ENCODE measurements around the gene HOXB6.

The HOXB6 gene

DNA sequence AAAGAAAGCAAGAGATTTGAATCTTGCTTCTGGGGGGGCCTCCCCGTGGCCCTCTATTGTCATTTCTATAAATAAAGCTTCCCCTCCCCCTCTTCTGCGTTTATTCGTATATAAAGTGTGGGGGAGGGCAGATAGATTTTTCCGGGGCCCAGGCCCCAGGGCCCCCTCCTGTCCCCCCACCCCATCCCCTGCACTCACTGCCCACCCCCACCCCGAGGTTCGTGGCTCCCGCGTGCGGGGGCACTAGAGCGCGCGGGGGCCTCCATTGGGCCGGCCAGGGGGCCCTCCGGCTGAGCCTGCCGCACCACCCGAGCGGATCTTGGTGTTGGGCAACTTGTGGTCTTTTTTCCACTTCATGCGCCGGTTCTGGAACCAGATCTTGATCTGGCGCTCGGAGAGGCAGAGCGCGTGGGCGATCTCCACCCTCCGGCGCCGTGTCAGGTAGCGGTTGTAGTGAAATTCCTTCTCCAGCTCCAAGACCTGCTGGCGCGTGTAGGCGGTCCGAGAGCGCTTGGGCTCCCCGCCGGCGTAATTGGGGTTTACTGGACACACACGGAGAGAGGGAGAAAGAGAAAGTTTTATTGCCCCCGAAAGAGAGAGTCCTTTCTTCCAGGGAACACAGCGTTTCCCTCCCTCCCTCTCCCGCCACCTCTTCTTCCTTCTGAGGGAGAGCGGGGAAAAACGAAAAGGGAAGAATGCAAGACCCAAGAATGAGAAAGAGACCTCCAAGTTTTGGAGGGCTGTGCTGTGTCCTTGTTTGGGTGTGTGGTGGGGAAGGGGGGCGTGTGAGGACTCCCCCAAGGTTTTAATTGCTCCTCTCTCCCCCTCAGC lies 28.1 kb downstream of the HOXB6 start:
- H3K4me1 ChIP-seq (ENCODE audit: insufficient read depth, low read length): no peaks in the 10 kb centered on the region
- no peak overlapping the region for H3K4me3 ChIP-seq (ENCODE audit: low read length)
- no peak overlapping the region for H2AFZ ChIP-seq (ENCODE audit: low read depth, low read length)
- peaks cover 92% of the 10 kb centered on the region for H3K27me3 ChIP-seq (ENCODE audit: insufficient read depth, low read length)
- no peaks in the 10 kb centered on the region for H3K36me3 ChIP-seq (ENCODE audit: insufficient read depth, low read length)
- no peaks in the 10 kb centered on the region for H3K9me3 ChIP-seq (ENCODE audit: low read length)

GRCh38 chr17:48575673-48576478 lies 28.9 kb downstream of the HOXB6 start:
- no peak overlapping the region for H3K4me3 ChIP-seq (ENCODE audit: low read length)
- H3K9me3 ChIP-seq (ENCODE audit: low read length): no peaks in the 10 kb centered on the region
- H3K27me3 ChIP-seq (ENCODE audit: insufficient read depth, low read length): peaks cover 92% of the 10 kb centered on the region

DNA sequence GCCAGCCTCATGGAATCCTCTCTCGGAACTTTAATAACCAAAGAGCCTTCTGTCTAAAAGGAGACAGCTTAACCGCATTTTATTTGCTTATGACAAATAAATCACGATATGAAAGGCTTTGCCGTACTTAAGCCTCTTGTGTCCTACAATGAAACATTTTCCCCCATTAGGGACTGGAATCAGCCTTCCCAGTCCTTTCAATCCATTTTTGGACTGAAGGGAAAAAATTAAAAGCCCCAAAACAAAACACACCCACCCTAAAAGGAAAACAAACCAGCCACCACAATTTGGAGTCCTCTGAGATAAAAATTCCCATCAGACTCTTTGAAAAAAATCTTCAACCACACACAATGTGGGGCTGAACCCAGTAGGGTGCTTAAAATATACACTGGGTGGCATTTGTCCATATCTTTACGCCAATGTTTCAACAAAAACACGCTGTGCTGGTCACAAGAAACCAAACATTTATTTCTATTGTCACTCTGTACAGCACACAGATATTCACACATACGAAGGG lies 29.7 kb downstream of the HOXB6 start:
- no peaks in the 10 kb centered on the region for H3K36me3 ChIP-seq (ENCODE audit: insufficient read depth, low read length)
- no peaks in the 10 kb centered on the region for H3K4me1 ChIP-seq (ENCODE audit: insufficient read depth, low read length)
- no peaks in the 10 kb centered on the region for H3K9me3 ChIP-seq (ENCODE audit: low read length)
- H3K4me3 ChIP-seq (ENCODE audit: low read length): no peak overlapping the region
- no peak overlapping the region for H2AFZ ChIP-seq (ENCODE audit: low read depth, low read length)
- peaks cover 92% of the 10 kb centered on the region for H3K27me3 ChIP-seq (ENCODE audit: insufficient read depth, low read length)

More at GRCh38 chr17:48575673-48576478, 28.9 kb downstream of the HOXB6 start:
- Histone ChIP-seq H3K36me3 (ENCODE audit: insufficient read depth, low read length) (no peaks in the 10 kb centered on the region), H3K4me1 (ENCODE audit: insufficient read depth, low read length) (no peaks in the 10 kb centered on the region), H2AFZ (ENCODE audit: low read depth, low read length) (no peak overlapping the region)

GRCh38 chr17:48574505-48575065 lies 30.2 kb downstream of the HOXB6 start:
- Histone ChIP-seq H3K9me3 (ENCODE audit: low read length) (no peaks in the 10 kb centered on the region), H3K27me3 (ENCODE audit: insufficient read depth, low read length) (peaks cover 92% of the 10 kb centered on the region)

GRCh38 chr17:48571826-48572417 lies 32.9 kb downstream of the HOXB6 start:
- Histone ChIP-seq H3K9me3 (ENCODE audit: low read length) (no peaks in the 10 kb centered on the region), H3K36me3 (ENCODE audit: insufficient read depth, low read length) (no peaks in the 10 kb centered on the region), H3K27me3 (ENCODE audit: insufficient read depth, low read length) (peaks cover 98% of the 10 kb centered on the region), H3K4me1 (ENCODE audit: insufficient read depth, low read length) (no peaks in the 10 kb centered on the region), H3K4me3 (ENCODE audit: low read length) (no peak overlapping the region), H2AFZ (ENCODE audit: low read depth, low read length) (no peak overlapping the region)

More at GRCh38 chr17:48574505-48575065, 30.2 kb downstream of the HOXB6 start:
- H2AFZ ChIP-seq (ENCODE audit: low read depth, low read length): no peak overlapping the region
- no peak overlapping the region for H3K4me3 ChIP-seq (ENCODE audit: low read length)
- H3K4me1 ChIP-seq (ENCODE audit: insufficient read depth, low read length): no peaks in the 10 kb centered on the region
- H3K36me3 ChIP-seq (ENCODE audit: insufficient read depth, low read length): no peaks in the 10 kb centered on the region

DNA sequence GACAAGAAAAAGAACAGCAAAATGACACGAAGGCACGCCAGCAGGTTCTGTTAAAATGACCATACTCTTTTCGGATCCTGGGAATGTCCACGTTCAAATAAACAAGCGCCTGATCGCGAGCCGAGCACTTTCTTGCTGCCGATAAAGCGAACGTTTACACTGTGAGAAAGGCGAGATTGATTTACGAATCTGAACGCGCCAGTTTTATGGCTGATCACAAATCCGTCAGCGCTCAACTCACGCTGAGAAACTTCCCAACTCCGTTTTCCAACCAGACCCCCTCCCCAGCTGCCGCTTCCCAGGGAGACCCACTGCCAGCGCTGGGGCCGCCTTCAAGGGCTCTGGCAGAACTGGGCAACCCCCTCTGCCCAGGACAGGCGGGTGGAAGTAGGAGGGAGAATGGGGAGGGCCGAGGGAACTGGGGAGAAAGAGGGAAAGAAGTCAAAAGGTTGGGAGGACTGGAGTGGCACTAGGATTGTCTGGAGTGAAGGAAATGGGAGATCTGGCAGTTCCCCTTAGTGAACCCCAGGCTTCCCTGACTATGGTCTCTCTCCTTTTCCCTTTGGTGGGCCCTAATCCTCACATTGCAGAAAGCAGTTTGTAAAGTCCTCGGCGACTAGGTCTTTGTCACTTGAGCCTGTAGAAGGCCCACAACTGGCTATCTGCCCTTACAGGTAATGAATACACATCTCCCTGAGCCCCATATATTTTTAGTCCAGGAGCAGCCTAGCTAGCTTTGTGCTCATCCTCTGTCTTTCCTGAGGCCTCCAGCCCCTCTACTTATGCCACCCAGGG lies 33.6 kb downstream of the HOXB6 start:
- no peak overlapping the region for H2AFZ ChIP-seq (ENCODE audit: low read depth, low read length)
- H3K4me3 ChIP-seq (ENCODE audit: low read length): no peak overlapping the region
- peaks cover 100% of the 10 kb centered on the region for H3K27me3 ChIP-seq (ENCODE audit: insufficient read depth, low read length)
- no peaks in the 10 kb centered on the region for H3K4me1 ChIP-seq (ENCODE audit: insufficient read depth, low read length)
- H3K36me3 ChIP-seq (ENCODE audit: insufficient read depth, low read length): no peaks in the 10 kb centered on the region
- no peaks in the 10 kb centered on the region for H3K9me3 ChIP-seq (ENCODE audit: low read length)

DNA sequence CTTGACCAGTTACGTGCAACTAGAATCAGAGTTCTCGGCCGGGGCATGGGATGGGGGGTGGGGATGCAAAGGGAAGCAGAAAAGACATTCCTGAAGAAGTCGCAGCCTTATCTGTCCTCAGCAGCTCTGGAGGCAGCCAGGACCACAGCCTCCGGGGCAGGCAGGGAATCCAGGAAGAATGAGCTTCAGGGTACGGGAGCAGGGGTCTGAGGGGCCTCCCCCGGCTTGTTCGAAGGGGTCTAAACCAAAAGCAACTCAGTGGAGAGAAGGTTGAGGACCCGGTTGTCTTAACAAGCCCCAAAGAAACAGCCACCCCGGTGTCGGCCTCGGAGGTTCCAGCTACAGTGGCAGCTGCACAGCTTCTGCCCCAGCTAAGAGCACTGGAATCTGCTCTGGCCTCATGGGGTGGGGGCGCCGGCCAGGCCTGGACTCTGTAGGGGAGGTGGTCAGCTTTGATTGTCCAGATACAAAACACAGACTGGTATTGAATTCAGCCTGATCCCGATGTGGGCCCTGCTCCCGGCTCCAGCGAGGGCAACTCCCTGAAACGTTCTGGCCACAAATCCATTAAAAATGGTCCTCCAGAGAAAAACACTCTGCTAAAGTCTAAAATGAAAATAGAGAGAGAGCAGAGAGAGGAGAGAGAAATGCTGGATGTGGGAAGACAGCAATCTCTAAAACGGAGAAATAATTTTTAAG lies 34.3 kb downstream of the HOXB6 start:
- H2AFZ ChIP-seq (ENCODE audit: low read depth, low read length): no peak overlapping the region
- H3K36me3 ChIP-seq (ENCODE audit: insufficient read depth, low read length): no peaks in the 10 kb centered on the region
- H3K4me3 ChIP-seq (ENCODE audit: low read length): no peak overlapping the region
- no peaks in the 10 kb centered on the region for H3K9me3 ChIP-seq (ENCODE audit: low read length)
- no peaks in the 10 kb centered on the region for H3K4me1 ChIP-seq (ENCODE audit: insufficient read depth, low read length)
- H3K27me3 ChIP-seq (ENCODE audit: insufficient read depth, low read length): peaks cover 100% of the 10 kb centered on the region

GRCh38 chr17:48569674-48570324 lies 35.0 kb downstream of the HOXB6 start:
- Histone ChIP-seq H3K36me3 (ENCODE audit: insufficient read depth, low read length) (no peaks in the 10 kb centered on the region), H3K27me3 (ENCODE audit: insufficient read depth, low read length) (peaks cover 100% of the 10 kb centered on the region), H2AFZ (ENCODE audit: low read depth, low read length) (no peak overlapping the region), H3K4me3 (ENCODE audit: low read length) (no peak overlapping the region), H3K4me1 (ENCODE audit: insufficient read depth, low read length) (no peaks in the 10 kb centered on the region), H3K9me3 (ENCODE audit: low read length) (no peaks in the 10 kb centered on the region)

DNA sequence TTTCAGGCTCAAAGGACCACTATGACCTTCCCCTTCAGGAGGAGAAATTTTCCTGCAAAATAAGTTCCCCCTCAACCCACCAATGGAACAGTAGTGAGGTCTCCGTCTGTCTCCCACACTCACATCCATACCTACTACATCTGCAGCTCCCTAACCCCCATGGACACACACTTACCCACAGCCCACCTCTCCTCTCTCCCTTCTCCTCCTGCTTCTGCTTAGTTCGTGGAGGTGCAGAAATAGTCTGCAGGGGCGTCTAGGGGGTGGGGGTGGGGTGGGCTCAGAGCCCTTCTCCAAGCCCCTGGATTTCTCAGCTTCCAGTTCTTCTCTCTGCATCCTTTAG lies 35.6 kb downstream of the HOXB6 start:
- no peaks in the 10 kb centered on the region for H3K4me1 ChIP-seq (ENCODE audit: insufficient read depth, low read length)
- peaks cover 99% of the 10 kb centered on the region for H3K27me3 ChIP-seq (ENCODE audit: insufficient read depth, low read length)
- H2AFZ ChIP-seq (ENCODE audit: low read depth, low read length): no peak overlapping the region
- no peak overlapping the region for H3K4me3 ChIP-seq (ENCODE audit: low read length)
- no peaks in the 10 kb centered on the region for H3K9me3 ChIP-seq (ENCODE audit: low read length)
- H3K36me3 ChIP-seq (ENCODE audit: insufficient read depth, low read length): no peaks in the 10 kb centered on the region

DNA sequence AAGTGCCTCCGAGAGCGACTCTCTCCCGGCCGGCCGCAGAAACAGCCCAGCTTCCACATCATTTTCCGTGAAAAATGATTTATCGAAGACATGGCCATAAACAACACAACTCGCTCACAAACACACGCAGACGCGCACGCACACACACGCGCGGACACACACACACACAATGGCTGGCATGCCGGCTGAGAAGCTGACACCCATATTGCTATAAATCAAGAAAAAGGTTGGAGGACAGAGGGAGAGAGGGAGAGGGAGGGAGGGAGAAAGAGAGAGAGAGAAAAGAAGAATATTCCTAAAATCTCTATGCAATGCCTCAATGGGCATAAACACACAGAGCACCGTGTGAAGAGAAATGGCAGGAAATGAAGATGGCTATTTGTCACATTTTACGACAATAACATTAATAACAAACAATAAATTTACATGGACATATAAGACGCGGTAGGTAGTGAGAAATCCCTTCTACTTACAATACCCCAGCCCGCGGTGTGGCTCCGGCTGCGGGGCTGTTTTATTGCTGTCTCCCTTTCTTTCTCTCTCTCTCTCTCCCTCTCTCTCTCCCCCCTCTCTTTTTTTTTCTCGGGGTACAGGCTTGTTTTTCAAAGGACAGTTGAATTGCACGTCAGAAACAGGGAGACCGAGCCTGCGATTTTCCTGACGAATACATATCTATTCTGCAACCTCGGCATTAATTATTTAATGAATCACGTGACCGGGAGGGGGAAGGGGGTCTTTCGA lies 36.1 kb downstream of the HOXB6 start:
- H3K4me1 ChIP-seq (ENCODE audit: insufficient read depth, low read length): no peaks in the 10 kb centered on the region
- no peak overlapping the region for H3K4me3 ChIP-seq (ENCODE audit: low read length)
- H3K27me3 ChIP-seq (ENCODE audit: insufficient read depth, low read length): peaks cover 96% of the 10 kb centered on the region
- no peak overlapping the region for H2AFZ ChIP-seq (ENCODE audit: low read depth, low read length)
- H3K36me3 ChIP-seq (ENCODE audit: insufficient read depth, low read length): no peaks in the 10 kb centered on the region
- no peaks in the 10 kb centered on the region for H3K9me3 ChIP-seq (ENCODE audit: low read length)

GRCh38 chr17:48567646-48568354 lies 37.0 kb downstream of the HOXB6 start:
- Histone ChIP-seq H3K4me3 (ENCODE audit: low read length) (no peak overlapping the region), H3K27me3 (ENCODE audit: insufficient read depth, low read length) (peaks cover 96% of the 10 kb centered on the region), H3K36me3 (ENCODE audit: insufficient read depth, low read length) (no peaks in the 10 kb centered on the region), H3K4me1 (ENCODE audit: insufficient read depth, low read length) (no peaks in the 10 kb centered on the region), H3K9me3 (ENCODE audit: low read length) (no peaks in the 10 kb centered on the region), H2AFZ (ENCODE audit: low read depth, low read length) (no peak overlapping the region)
